B cell (primary cell): ENCODE data around the gene MAP7. TPM values are rescaled to one million over a fixed set of nuclear protein-coding genes. Genes with fewer than 3 reads are reported as not detected.
"Not testable (repeated sequence)": the region's sequence is repeated elsewhere in the genome, so short reads cannot be mapped to it uniquely, and the experiment has no call there.

Source experiments
- ATAC-seq: fragments of 200-7000 bp; cut with Tn5 transposase; one replicate; pipeline ENCODE4 v1.10.0; 2021; ENCODE audit warnings: low read depth, mild to moderate bottlenecking, moderate number of reproducible peaks, moderate library complexity
- CTCF ChIA-PET: fragments of 350-600 bp; sonication (Branson Sonifier 250); formaldehyde crosslinking; loops from one replicate; lab custom pipeline; 2021; ENCODE audit warnings: antibody characterized with exemption, inconsistent platforms; lab: Charles Lee
- POLR2A ChIA-PET: fragments of 350-600 bp; sonication (Branson Sonifier 250); formaldehyde crosslinking; loops from one replicate; lab custom pipeline; 2021; ENCODE audit warnings: antibody characterized with exemption; lab: Charles Lee
- DNase-seq: peaks from one replicate; pipeline ENCODE4 v3.0.0; 2013
- H2AFZ ChIP-seq: 2 replicates; pipeline ENCODE4 v1.6.1; 2012; ENCODE audit warnings: mild to moderate bottlenecking, low read depth, low read length; ENCODE audit not compliant: insufficient read depth, poor library complexity, severe bottlenecking
- H3K27ac ChIP-seq, 2 donors: 1 replicate in 1 of 2; 2 replicates in 1 of 2; pipeline ENCODE4 v1.5.1; 2012 to 2013; ENCODE audit warnings: low read length in 2 of 2, mild to moderate bottlenecking in 2 of 2, moderate library complexity in 1 of 2
- H3K27me3 ChIP-seq, 4 experiments: fragments of 200-600 bp in 1 of 4; sonication (generic) in 1 of 4; replicated peaks in 1 of 4; 1 replicate in 2 of 4; 2 replicates in 2 of 4; pipeline versions ENCODE4 v1.6.1 to v1.7.0; 2013 to 2016; ENCODE audit warnings: low read length in 3 of 4, mild to moderate bottlenecking in 2 of 4, mixed read lengths in 1 of 4, moderate library complexity in 1 of 4; ENCODE audit not compliant: insufficient read depth in 4 of 4, control insufficient read depth in 3 of 4; ENCODE audit errors: control extremely low read depth in 1 of 4
- H3K36me3 ChIP-seq, 2 experiments: replicated peaks in 1 of 2; 1 replicate in 1 of 2; 2 replicates in 1 of 2; pipeline versions ENCODE4 v1.6.1 to v1.7.1; 2013; ENCODE audit warnings: low read length in 1 of 2; ENCODE audit not compliant: insufficient read depth in 2 of 2, control insufficient read depth in 1 of 2; ENCODE audit errors: control extremely low read depth in 1 of 2, extremely low read depth in 1 of 2
- H3K4me1 ChIP-seq, 2 donors: fragments of 200-600 bp in 1 of 2; sonication (generic) in 1 of 2; 1 replicate in 1 of 2; 2 replicates in 1 of 2; pipeline versions ENCODE4 v1.5.1 to v1.6.1; 2013 to 2017; ENCODE audit warnings: low read length in 2 of 2; ENCODE audit not compliant: control insufficient read depth in 2 of 2, insufficient read depth in 2 of 2
- H3K4me2 ChIP-seq: replicated peaks from 2 replicates; pipeline ENCODE3; 2012; ENCODE audit warnings: mild to moderate bottlenecking, low read depth, low read length; ENCODE audit not compliant: poor library complexity, severe bottlenecking
- H3K4me3 ChIP-seq, 5 experiments: fragments of 200-600 bp in 1 of 5; sonication (generic) in 1 of 5; 1 replicate in 3 of 5; 2 replicates in 2 of 5; pipeline versions ENCODE4 v1.5.1 to v1.7.0; 2011 to 2016; ENCODE audit warnings: low read length in 4 of 5, mild to moderate bottlenecking in 4 of 5, low read depth in 2 of 5, control low read depth in 1 of 5, moderate library complexity in 1 of 5; ENCODE audit not compliant: insufficient read depth in 1 of 5; ENCODE audit errors: control extremely low read depth in 1 of 5, extremely low read depth in 1 of 5
- H3K79me2 ChIP-seq: fragments of 200-600 bp; sonication (generic); one replicate; pipeline ENCODE4 v1.6.0; 2016; ENCODE audit warnings: low read length; ENCODE audit not compliant: control insufficient read depth, insufficient read depth
- H3K9ac ChIP-seq: fragments of 200-600 bp; sonication (generic); 2 replicates; pipeline ENCODE4 v1.6.1; 2017; ENCODE audit warnings: mild to moderate bottlenecking, low read length, moderate library complexity
- H3K9me3 ChIP-seq, 3 donors: one replicate each; pipeline versions ENCODE4 v1.6.1 to v1.7.1; 2013; ENCODE audit warnings: low read length in 2 of 3; ENCODE audit not compliant: control insufficient read depth in 2 of 3, insufficient read depth in 1 of 3; ENCODE audit errors: control extremely low read depth in 1 of 3
- H4K20me1 ChIP-seq: 2 replicates; pipeline ENCODE4 v1.6.0; 2012; ENCODE audit warnings: mild to moderate bottlenecking, low read length; ENCODE audit not compliant: insufficient read depth, control insufficient read depth, poor library complexity, severe bottlenecking
- H3K27ac Mint-ChIP-seq: one replicate; pipeline ENCODE4 v1.8.0; 2021; ENCODE audit warnings: mixed read lengths
- H3K27me3 Mint-ChIP-seq: one replicate; pipeline ENCODE4 v1.8.0; 2021; ENCODE audit warnings: mixed read lengths
- H3K4me1 Mint-ChIP-seq: one replicate; pipeline ENCODE4 v1.8.0; 2021; ENCODE audit warnings: mixed read lengths
- H3K4me3 Mint-ChIP-seq: one replicate; pipeline ENCODE4 v1.8.0; 2021; ENCODE audit warnings: mixed read lengths
- H3K9me3 Mint-ChIP-seq: one replicate; pipeline ENCODE4 v1.8.0; 2022; ENCODE audit warnings: mixed read lengths; ENCODE audit not compliant: insufficient read depth
- EZH2 ChIP-seq: IDR thresholded peaks from 2 replicates; pipeline ENCODE4 v1.6.1; 2012; ENCODE audit warnings: borderline replicate concordance, low read depth, mild to moderate bottlenecking, moderate library complexity, low read length; ENCODE audit not compliant: insufficient read depth, poor library complexity, severe bottlenecking
- WGBS: methylation state at CpG from one replicate; pipeline ENCODE4 v1.1.5; 2013; ENCODE audit warnings: missing lambda C conversion rate; ENCODE audit not compliant: insufficient coverage; 5-methylcytosine and 5-hydroxymethylcytosine counted together
- intact Hi-C: fragments of 100-400 bp; cut with micrococcal nuclease; formaldehyde crosslinking; loops from one replicate; pipeline ENCODE4 v1.10.0; 2022
- polyA plus RNA-seq: library from polyadenylated mRNA; depleted of rRNA; stranded (reverse); fragments of >200 nt; gene quantifications from 2 replicates; pipeline ENCODE4 v1.2.3, GENCODE V29; 2012
- total RNA-seq, 2 donors: library from RNA; stranded (reverse); fragments of 120-200 nt in 1 of 2; gene quantifications; 1 replicate in 1 of 2; 2 replicates in 1 of 2; pipeline versions ENCODE4 v1.2.3 to v1.2.4, GENCODE V29; 2013 to 2022
- TF ChIP-seq, protein P1 (sequence below): fragments of 200-600 bp; IDR thresholded peaks from one replicate; pipeline ENCODE4 v1.8.0; 2022; ENCODE audit warnings: antibody characterized with exemption, mild to moderate bottlenecking

MAP7 gene
- total and polyA plus RNA-seq, 2 donors (not counting 1 experiment from before 2014, with no cell fraction given): 0.34 to 0.64 TPM

- 73% methylated on average over 2 of the region's 3 CpGs for WGBS
- H3K36me3 ChIP-seq: no peaks in the 10 kb centered on the region
- H3K9ac ChIP-seq: no peak overlapping the region
- no peak for DNase-seq
- Mint-ChIP-seq H3K4me3 (no peak overlapping the region), H3K27me3 (peaks cover 7% of the 10 kb centered on the region), H3K9me3 (no peaks in the 10 kb centered on the region), H3K4me1 (no peaks in the 10 kb centered on the region), H3K27ac (no peak overlapping the region)
- H3K4me2 ChIP-seq: no peak overlapping the region
- intact Hi-C loops: no loop called here
- ATAC-seq: no peak
- no peak overlapping the region for H3K4me3 ChIP-seq
- no peaks in the 10 kb centered on the region for H4K20me1 ChIP-seq
- no peaks in the 10 kb centered on the region for H3K9me3 ChIP-seq
- no peak for TF ChIP-seq EZH2
- TF ChIP-seq, protein P1, sequence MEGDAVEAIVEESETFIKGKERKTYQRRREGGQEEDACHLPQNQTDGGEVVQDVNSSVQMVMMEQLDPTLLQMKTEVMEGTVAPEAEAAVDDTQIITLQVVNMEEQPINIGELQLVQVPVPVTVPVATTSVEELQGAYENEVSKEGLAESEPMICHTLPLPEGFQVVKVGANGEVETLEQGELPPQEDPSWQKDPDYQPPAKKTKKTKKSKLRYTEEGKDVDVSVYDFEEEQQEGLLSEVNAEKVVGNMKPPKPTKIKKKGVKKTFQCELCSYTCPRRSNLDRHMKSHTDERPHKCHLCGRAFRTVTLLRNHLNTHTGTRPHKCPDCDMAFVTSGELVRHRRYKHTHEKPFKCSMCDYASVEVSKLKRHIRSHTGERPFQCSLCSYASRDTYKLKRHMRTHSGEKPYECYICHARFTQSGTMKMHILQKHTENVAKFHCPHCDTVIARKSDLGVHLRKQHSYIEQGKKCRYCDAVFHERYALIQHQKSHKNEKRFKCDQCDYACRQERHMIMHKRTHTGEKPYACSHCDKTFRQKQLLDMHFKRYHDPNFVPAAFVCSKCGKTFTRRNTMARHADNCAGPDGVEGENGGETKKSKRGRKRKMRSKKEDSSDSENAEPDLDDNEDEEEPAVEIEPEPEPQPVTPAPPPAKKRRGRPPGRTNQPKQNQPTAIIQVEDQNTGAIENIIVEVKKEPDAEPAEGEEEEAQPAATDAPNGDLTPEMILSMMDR: no peak
- H3K27ac ChIP-seq: no peak overlapping the region
- no peaks in the 10 kb centered on the region for H3K27me3 ChIP-seq
- ChIA-PET POLR2A (no interaction called here), CTCF (no interaction called here)
- no peaks in the 10 kb centered on the region for H3K79me2 ChIP-seq
- H2AFZ ChIP-seq: no peak overlapping the region
- H3K4me1 ChIP-seq: no peaks in the 10 kb centered on the region
These were observed 151.8 kb downstream of the MAP7 start for GRCh38 chr6:136398453-136398852.

GRCh38 chr6:136396908-136397307, 153.3 kb downstream of the MAP7 start:
- intact Hi-C loops: no loop called here
- DNase-seq: no peak
- ATAC-seq: no peak
- Histone ChIP-seq H3K4me1 (no peaks in the 10 kb centered on the region), H3K9me3 (no peaks in the 10 kb centered on the region), H3K27me3 (no peaks in the 10 kb centered on the region), H3K79me2 (no peaks in the 10 kb centered on the region), H3K4me3 (no peak overlapping the region), H2AFZ (no peak overlapping the region), H3K4me2 (no peak overlapping the region), H3K27ac (no peak overlapping the region), H4K20me1 (no peaks in the 10 kb centered on the region), H3K9ac (no peak overlapping the region), H3K36me3 (no peaks in the 10 kb centered on the region)
- TF ChIP-seq, protein P1: no peak
- TF ChIP-seq EZH2: no peak
- Mint-ChIP-seq H3K27me3 (peaks cover 7% of the 10 kb centered on the region), H3K4me3 (no peak overlapping the region), H3K9me3 (no peaks in the 10 kb centered on the region), H3K4me1 (no peaks in the 10 kb centered on the region), H3K27ac (no peak overlapping the region)
- ChIA-PET CTCF (no interaction called here), POLR2A (no interaction called here)
- WGBS: no CpG with 5 or more reads among the region's 1 CpG

DNA sequence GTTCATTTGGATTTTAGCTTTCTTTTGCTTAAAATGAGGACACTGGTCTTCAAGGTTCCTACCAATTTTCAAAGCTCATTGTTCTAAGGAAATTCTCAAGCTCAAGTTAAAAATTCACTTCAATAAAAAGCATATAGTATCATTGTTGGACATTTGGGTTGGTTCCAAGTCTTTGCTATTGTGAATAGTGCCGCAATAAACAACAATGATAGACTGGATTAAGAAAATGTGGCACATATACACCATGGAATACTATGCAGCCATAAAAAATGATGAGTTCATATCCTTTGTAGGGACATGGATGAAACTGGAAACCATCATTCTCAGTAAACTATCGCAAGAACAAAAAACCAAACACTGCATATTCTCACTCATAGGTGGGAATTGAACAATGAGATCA, 159.3 kb downstream of the MAP7 start:
- H3K4me1 Mint-ChIP-seq, intact Hi-C loops, H3K79me2 ChIP-seq, H3K4me3 ChIP-seq, H3K27me3 ChIP-seq, H3K27ac ChIP-seq, H4K20me1 ChIP-seq, H2AFZ ChIP-seq, H3K4me1 ChIP-seq, ATAC-seq, H3K27ac Mint-ChIP-seq, H3K27me3 Mint-ChIP-seq, POLR2A ChIA-PET, H3K9ac ChIP-seq, H3K36me3 ChIP-seq, H3K4me3 Mint-ChIP-seq, H3K9me3 ChIP-seq, H3K4me2 ChIP-seq, DNase-seq, H3K9me3 Mint-ChIP-seq: not testable (repeated sequence)
- no CpG with 5 or more reads among the region's 2 CpGs for WGBS
- CTCF ChIA-PET: interaction anchor here (0.7 kb wide), 1 partner anchor 10 kb away, joined by 5 read pairs; no protein-coding TSS in a partner anchor
